Islet precursor cell (in vitro differentiated cells): ENCODE results near the gene USP26.
"Not testable (repeated sequence)": the region's sequence is repeated elsewhere in the genome, so short reads cannot be mapped to it uniquely, and the experiment has no call there.

Experiments
- DNase-seq: peaks from one replicate; pipeline ENCODE4 v3.0.0-alpha.2; 2018

The USP26 gene, protein sequence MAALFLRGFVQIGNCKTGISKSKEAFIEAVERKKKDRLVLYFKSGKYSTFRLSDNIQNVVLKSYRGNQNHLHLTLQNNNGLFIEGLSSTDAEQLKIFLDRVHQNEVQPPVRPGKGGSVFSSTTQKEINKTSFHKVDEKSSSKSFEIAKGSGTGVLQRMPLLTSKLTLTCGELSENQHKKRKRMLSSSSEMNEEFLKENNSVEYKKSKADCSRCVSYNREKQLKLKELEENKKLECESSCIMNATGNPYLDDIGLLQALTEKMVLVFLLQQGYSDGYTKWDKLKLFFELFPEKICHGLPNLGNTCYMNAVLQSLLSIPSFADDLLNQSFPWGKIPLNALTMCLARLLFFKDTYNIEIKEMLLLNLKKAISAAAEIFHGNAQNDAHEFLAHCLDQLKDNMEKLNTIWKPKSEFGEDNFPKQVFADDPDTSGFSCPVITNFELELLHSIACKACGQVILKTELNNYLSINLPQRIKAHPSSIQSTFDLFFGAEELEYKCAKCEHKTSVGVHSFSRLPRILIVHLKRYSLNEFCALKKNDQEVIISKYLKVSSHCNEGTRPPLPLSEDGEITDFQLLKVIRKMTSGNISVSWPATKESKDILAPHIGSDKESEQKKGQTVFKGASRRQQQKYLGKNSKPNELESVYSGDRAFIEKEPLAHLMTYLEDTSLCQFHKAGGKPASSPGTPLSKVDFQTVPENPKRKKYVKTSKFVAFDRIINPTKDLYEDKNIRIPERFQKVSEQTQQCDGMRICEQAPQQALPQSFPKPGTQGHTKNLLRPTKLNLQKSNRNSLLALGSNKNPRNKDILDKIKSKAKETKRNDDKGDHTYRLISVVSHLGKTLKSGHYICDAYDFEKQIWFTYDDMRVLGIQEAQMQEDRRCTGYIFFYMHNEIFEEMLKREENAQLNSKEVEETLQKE

DNA sequence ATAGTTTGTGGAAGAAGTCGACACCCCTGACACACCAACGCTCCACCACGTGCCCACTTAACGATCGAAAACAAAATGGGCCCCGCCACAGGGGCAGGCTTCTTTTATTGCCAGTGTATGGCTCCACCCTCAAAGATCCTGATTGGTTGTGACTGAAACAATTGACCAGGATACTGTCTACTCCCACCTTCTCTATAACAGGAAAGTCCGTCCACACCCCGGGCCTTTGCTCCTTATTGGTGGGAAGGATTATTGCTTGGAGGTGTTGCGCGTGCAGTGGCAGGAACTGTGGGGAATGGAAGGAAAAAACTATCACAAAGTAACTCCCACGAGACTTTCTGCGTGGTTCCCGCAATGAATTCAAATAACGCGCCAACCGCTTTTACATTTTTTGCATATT is at the start of gene USP26:
Gene USP26 (minus strand): TSS at position 79 of the 400 bp plus-strand sequence. CDS start 68,889 bp downstream, outside the sequence.
- no peak for DNase-seq

DNA sequence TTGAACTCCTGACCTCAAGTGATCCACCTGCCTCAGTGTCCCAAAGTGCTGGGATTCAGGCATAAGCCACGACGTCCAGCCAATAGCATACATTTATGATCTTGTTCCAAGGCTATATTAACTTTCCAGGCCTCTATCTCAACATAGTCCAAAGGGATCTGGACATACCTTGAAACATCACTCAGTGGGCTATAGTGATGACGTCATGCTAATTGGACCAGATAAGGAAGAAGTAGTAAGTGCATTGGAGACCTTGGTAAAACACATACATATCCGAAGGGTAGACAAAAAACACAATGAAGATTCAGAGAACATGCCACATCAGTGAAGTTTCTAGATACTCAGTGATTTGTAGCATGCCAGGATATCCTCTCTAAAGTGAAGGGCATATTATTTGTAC is 37.4 kb upstream of the USP26 start:
- DNase-seq = no peak

DNA sequence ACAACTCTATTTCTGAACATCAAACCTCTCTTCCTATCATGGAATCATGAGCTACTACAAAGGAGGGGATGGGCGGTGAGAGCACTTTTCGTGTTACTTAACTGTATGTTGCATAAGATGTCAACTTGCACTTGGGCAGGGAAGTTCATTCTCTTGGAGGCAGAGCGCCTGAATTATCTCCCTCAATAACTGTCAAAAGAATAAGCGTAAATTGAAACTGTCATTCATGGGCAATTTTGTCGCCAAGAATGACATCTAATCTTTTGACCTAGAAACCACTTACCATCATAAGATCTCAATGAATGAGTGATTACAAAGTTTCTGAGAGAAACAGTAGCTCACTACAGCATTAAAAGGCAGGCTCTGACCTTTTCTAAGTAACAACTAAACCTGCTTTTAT is 23.5 kb upstream of the USP26 start:
- no peak for DNase-seq

DNA sequence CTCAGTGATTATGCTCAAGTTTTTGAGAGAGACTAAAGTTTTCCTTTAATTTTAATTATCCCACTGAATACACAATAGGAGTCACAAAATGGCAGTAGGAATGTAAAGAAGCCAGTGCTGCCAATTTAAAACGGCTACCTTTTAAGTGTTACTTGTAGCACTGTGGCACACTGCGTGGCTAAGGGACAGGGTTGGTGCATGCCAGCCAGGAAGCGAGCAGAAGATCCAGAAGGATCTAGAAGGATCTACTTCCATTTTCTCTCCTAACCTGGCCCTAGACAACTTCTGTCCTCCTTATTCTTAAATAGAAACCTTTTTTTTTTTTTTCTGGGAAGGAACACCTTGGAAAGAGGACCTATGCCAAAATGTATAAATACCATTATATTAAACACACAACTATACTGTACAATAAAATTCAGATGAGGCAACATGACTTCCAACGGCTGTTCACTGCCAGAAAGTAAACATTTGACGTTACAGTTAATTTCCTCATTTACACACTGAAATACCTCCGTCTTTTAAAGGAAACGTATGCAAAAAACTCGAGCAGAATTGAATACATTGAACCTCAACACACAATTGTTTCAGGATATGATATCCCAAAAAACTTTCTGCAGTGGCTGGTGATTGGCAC is 2.7 kb downstream of the USP26 start:
- no peak for DNase-seq

DNA sequence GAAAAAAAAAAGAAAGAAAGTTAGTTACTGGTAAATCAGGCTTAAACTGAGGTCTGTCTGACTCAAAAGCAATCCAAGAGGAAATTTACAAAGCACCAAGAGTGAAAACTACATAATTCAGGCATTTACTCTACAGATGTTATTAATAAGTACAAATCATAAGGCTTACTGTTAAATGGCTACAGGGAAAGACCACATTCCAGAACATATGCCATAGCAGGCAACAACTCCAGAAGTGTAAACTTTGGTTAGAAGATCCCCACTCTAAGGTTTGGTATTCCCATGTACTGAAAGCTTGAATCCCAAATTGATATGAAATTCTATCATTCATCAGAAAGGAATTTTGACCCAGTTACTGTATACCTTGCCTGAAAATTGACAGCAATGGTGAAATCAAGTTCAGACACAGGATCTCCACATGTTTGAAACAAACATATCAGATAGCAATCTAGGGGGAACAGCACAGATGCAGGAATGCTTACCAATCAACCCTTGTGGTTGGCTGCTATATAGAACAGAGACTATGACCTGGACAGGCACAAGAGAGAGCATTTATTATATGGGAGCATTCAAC is 6.6 kb downstream of the USP26 start:
- no peak for DNase-seq

DNA sequence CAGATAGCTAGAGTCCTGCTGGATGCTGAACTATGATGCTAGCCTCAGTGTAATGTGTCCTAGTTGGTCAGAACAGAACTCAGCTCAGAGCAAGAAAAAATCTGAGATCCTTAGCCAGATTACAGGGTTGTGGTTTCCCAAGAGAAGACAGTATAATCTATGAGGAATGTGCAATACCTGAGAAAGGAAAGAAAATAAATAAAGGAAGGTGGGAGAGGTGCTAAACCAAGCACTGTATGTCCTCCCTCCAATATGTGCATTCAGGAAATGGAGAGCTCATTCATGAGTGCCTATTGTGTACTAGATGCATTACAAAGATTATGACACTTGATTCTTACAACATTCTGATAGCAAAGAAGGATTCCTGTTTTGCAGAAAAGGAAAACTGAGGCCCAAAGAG is 7.5 kb downstream of the USP26 start:
- DNase-seq = no peak

DNA sequence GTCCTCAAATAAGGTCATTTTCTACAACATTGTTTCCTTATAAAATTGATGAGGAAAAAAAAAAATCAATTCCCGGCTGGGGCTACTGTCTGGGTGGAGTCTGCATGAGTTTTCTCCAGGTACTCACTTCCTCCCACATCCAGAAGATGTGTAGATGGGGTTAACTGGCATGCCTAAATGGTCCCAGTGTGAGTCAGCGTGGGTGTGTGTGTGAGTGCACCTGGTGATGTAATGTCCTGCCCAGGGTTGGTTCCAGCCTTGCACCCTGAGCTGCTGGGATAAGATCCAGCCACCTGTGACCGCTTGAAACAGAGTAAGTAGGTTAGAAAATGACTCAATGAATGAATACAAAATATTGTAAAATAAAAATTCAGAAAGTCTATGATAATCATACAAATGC is 11.1 kb downstream of the USP26 start:
- DNase-seq = peak; percentile 62

DNA sequence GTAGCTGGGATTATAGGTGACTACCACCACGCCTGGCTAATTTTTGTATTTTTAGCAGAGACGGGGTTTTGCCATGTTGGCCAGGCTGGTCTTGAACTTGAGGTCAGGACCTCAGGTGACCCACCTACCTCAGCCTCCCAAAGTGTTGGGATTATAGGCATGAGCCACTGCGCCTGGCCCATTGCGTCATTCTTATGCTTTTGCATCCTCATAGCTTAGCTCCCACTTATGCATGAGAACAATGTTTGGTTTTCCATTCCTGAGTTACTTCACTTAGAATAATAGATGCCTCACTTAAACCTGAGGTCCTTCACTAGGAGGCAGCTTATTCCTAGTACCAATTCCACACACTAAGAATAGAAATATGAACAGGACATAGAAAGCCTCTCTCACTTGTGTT is 11.9 kb downstream of the USP26 start:
- not testable (repeated sequence) for DNase-seq

DNA sequence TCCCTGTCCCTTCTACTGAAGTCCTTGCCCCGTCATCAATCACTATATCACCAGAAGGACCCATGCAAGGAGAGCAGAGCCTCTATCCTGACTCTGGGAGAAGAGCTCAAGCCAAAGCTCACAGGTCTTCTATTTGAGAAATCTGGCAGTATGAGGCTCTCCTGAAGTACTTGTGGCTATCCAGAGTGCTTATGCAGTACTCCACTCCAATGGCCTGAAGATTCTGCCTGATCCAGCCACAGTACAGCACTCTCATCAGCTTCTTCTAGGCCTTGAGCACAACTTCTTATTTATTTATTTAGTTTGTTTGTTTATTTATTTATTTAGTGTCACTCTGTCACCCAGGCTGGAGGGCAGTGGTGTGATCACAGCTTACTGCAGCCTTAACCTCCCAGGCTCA is 13.0 kb downstream of the USP26 start:
- DNase-seq = no peak

DNA sequence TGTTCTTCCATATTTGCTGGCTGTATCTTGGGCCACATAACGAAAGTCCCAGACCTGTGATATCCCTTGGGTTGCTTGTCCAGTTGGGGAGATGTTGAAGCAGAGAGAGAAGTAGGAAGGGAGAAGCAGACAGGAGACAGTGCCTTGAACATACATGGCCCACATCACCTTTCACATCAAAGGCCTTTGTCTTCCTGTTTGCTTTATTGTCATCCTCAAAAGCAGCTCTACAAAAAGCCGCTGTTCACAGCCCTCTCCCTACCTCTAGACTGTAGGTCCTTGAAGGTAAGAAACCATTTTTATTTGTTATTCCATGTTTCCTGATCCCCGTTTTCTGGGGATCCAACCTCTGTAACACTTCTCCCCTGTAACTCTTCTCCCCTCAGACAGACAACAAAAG is 14.9 kb downstream of the USP26 start:
- no peak for DNase-seq

DNA sequence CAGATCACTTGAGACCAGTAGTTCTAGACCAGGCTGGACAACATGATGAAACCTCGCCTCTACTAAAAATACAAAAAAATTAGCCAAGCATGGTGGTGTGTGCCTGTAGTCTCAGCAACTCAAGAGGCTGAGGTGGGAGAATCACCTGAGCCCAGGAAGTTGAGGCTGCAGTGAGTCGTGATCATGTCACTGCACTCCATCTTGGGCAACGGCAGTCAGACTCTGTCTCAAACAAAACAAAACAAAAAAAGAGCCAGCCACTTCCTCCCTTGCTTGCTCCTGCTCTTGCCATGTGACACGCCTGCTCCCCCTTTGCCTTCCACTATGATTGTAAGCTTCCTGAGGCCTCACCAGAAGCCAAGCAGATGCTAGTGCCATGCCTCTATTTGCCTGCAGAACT is 19.1 kb downstream of the USP26 start:
- DNase-seq = not testable (repeated sequence)

DNA sequence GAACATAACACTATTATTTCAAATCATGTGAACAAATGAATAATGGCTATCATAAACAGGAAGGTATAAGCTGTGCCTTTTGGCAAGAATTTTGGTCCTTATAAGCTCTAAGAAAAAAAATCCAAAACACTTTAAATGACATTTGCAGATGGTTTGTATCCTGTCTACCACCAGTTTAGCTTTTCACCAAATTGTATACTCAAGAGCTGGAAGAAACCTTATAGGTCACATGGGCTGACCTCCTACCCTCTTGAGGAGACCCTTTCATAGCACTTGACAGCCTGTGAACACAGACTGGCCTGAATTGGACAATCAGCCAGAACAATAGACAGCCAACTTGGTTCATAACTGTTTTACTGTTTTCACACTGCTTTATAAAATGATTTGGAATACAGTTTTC is 24.3 kb downstream of the USP26 start:
- DNase-seq = no peak

DNA sequence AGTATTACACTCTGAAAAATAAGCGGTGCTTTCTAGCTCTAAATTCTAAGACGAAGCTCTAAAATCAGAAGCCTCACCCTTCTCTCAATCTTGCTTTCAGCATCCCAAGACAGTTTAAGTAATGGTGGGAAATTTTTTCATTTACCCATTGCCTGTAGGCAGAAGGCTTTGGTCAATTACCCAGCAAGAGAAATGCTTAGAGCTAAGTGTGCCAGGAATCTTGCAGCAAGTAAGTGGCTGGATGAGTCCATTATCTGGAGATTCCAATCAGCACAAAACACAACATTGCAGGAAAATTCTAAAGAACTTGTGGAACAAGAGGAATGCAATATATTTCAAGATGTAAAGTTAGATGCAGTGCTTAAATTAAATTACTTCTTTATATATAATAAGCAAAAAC is 28.4 kb downstream of the USP26 start:
- DNase-seq = peak; percentile 52

DNA sequence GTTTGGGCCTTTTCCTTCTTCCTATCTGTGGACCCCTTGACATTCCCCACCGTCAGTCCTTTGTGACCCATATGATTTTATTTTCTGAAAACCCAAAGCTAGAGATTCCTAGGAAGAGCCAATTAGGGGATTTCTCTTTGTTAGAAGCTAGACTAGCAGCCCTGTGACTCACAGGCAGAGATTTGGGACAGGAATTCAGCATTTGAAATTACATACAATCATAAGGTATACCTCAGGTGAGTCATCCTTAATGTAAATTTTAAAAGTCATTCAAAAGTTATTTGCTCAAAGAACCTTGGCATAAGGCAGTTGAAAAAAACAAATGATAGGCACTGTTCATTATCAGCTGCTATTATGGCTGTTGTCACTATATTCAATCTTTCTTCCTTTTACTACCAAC is 40.6 kb downstream of the USP26 start:
- DNase-seq = no peak

DNA sequence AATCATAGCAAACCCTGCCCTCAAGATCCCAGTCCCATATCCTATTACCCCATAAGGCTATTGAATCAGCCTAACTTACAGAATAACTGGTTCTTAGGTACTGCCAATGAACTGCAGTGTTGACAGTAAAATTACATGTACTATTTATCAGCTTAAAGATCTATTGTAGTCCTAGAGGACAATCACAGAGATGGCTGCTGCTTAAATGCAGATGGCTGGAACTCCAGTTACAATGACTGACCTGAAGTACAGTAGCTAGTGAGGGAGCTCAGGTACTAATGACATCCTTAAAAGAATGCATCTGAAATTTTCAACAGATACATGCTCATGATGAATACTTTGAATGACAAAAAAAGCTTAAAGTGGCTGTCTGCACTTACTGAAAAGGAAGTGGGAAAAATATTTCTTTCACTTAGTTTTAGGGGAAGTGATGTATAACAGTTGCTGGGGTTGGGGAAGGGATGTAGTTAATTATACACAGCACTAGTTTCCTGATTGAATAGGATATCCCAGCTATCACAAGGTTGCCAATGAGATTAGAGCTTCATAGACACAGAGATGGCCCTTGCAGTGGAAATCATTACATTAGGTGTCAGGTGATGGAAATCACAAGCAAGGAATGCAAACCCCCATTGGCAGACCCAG is 42.0 kb downstream of the USP26 start:
- DNase-seq = no peak

DNA sequence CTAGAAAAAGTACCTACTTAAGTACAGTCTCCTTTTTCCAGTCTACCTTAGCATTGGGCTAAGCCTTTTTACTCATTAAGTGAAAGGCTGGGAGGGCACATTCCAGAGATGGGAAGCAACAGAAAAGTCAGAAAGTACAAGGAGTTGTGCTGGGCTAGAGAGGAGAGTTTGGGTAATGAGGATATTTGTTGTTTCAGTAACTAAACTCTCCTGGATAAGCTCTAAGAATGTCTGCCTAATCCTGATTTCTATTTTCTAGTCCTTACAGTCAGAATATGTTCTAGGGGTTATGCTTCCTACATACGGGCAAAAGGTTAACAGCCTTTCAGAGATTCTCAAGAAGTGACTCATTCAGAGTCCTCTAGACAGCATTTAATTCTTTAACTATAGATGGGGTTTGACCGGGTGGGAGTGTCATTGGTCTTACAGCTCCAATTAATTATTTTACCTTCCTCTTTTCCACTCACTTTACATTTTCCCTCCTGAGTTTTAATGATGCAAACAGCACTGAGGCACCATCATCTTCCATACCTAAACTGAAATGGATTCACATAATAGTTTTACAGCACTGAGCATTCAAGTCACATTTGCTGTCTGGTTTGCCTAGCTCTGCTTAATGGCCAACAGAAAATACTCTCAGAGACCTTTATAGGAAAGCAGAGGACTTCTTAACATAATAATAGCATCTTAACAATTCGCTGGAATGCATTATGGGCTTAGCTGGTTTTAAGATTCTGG is 42.9 kb downstream of the USP26 start:
- DNase-seq = no peak

DNA sequence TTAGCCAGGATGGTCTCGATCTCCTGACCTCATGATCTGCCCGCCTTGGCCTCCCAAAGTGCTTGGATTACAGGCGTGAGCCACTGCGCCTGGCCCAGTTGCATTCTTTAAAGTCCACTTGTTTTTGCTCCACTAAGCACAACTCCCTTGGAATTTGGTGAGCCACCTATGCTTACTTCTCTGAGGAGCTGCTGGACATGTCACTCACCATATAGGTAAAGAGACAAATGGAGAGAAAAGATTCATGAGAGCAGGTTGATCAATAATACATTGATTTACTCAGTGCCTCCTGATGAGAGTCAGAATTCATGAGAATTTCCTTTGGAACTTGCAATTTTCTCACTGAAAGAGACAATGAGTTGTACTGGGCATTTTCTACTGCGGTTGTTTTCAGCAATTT is 48.2 kb downstream of the USP26 start:
- no peak for DNase-seq

DNA sequence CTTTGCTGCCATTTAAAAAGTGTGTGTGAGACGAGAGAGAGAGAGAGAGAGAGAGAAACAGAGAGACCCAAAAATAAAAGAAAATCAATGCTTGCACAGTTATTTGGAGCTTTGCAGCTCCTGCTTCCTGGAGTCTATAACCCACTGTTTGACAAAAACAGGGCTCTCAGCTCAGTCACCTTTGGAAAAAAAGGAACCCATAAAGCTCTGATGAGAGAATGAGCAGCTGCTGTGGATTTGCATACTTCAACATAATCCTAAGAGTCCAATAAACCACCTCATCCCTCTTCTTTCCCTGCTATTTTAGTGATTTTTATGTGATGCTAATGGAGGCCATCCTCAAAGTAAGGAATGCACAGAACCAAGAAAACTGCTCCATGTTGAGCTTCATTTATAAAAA is 50.3 kb downstream of the USP26 start:
- no peak for DNase-seq

DNA sequence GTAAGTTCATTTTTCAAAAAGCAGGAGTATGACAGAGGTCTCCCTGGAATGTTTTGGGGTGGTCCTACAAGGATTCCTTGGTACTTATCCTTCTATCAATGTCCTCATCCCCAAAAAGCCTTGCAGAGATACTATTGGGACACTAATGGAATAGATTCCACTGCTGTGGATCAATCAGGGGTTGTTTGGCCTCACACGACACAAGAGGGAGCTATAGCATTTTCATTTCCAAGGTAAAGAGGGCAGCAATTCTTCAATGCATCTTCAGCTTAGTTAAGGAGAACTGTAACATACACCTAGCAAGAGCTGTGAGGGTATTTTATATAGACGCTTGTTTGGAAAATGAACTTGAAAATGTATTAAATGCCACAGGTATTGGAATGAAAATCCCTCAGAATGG is 50.9 kb downstream of the USP26 start:
- DNase-seq = peak; percentile 50

DNA sequence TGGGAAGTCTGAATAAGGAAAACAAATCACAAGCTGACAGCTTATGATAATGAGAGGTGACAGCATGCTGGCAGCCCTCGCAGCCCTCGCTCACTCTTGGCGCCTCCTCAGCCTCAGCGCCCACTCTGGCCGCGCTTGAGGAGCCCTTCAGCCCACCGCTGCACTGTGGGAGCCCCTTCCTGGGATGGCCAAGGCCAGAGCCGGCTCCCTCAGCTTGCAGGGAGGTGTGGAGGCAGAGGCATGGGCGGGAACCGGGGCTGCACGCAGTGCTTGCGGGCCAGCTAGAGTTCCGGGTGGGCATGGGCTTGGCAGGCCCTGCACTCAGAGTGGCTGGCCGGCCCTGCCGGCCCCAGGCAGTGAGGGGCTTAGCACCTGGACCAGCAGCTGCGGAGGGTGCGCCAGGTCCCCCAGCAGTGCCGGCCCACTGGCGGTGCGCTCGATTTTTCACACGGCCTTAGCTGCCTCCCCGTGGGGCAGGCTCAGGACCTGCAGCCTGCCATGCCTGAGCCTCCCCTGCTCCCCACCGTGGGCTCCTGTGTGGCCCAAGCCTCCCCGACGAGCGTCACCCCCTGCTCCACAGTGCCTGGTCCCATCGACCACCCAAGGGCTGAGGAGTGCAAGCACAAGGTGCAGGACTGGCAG is 52.6 kb downstream of the USP26 start:
- not testable (repeated sequence) for DNase-seq

DNA sequence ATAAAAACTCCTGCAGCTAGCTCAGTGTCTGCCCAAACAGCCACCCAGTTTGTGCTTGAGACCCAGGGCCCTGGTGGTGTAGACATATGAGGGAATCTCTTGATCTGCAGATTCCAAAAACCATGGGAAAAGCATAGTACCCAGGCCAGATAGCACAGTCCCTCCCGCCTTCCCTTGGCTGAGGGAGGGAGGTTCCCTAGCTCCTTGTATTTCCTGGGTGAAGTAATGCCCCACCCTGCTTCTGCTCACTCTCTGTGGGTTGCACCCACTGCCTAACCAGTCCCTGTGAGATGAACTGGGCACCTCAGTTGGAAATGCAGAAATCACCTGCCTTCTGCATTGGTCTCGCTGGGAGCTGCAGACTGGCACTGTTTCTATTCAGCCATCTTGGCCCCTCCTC is 54.6 kb downstream of the USP26 start:
- no peak for DNase-seq
